Epithelial cell of esophagus (primary cell): ENCODE results near the gene DISC1.
"Not testable (repeated sequence)": the region's sequence is repeated elsewhere in the genome, so short reads cannot be mapped to it uniquely, and the experiment has no call there.

ENCODE experiments used
- DNase-seq: peaks from one replicate; pipeline ENCODE4 v3.0.0; 2010; ENCODE audit warnings: low read depth
- H3K4me3 ChIP-seq: 2 replicates; pipeline ENCODE4 v1.5.1; 2011; ENCODE audit warnings: mild to moderate bottlenecking, low read length, control low read depth
- CTCF ChIP-seq: IDR thresholded peaks from 2 replicates; pipeline ENCODE4 v1.5.1; 2011; ENCODE audit warnings: low read depth, mild to moderate bottlenecking, low read length, control low read depth, inconsistent platforms; ENCODE audit not compliant: insufficient read depth; ENCODE audit errors: missing control alignments

The DISC1 gene

GRCh38 chr1:231663211-231663792, 36.7 kb downstream of the DISC1 start:
- no peak for DNase-seq
- no peak overlapping the region for H3K4me3 ChIP-seq
- no peak for TF ChIP-seq CTCF

GRCh38 chr1:231665101-231665500, 38.5 kb downstream of the DISC1 start:
- no peak for DNase-seq
- no peak for TF ChIP-seq CTCF
- H3K4me3 ChIP-seq, result no peak overlapping the region

GRCh38 chr1:231665726-231666125, 39.1 kb downstream of the DISC1 start:
- no peak for TF ChIP-seq CTCF
- DNase-seq, result no peak
- no peak overlapping the region for H3K4me3 ChIP-seq

GRCh38 chr1:231666220-231666936, 39.8 kb downstream of the DISC1 start:
- no peak for DNase-seq
- H3K4me3 ChIP-seq, result no peak overlapping the region
- TF ChIP-seq CTCF, result no peak

- DNase-seq, result no peak
- no peak for TF ChIP-seq CTCF
- H3K4me3 ChIP-seq, result no peak overlapping the region
Measured at GRCh38 chr1:231666937-231667608, 40.5 kb downstream of the DISC1 start.

- TF ChIP-seq CTCF, result no peak
- H3K4me3 ChIP-seq, result no peak overlapping the region
- no peak for DNase-seq
Measured at GRCh38 chr1:231667896-231668506, 41.4 kb downstream of the DISC1 start.

GRCh38 chr1:231668826-231669225, 42.2 kb downstream of the DISC1 start:
- H3K4me3 ChIP-seq, result no peak overlapping the region
- DNase-seq, result no peak

GRCh38 chr1:231669864-231670621, 43.5 kb downstream of the DISC1 start:
- DNase-seq, H3K4me3 ChIP-seq: not testable (repeated sequence)

More at GRCh38 chr1:231668826-231669225, 42.2 kb downstream of the DISC1 start:
- TF ChIP-seq CTCF, result no peak
